B cell (primary cell): ENCODE data around the gene RPAP3.

Source experiments
- EZH2 ChIP-seq: IDR thresholded peaks from 2 replicates; pipeline ENCODE4 v1.6.1; 2012; ENCODE audit warnings: borderline replicate concordance, low read depth, mild to moderate bottlenecking, moderate library complexity, low read length; ENCODE audit not compliant: insufficient read depth, poor library complexity, severe bottlenecking
- TF ChIP-seq, protein P1 (sequence below): fragments of 200-600 bp; IDR thresholded peaks from one replicate; pipeline ENCODE4 v1.8.0; 2022; ENCODE audit warnings: antibody characterized with exemption, mild to moderate bottlenecking

DNA sequence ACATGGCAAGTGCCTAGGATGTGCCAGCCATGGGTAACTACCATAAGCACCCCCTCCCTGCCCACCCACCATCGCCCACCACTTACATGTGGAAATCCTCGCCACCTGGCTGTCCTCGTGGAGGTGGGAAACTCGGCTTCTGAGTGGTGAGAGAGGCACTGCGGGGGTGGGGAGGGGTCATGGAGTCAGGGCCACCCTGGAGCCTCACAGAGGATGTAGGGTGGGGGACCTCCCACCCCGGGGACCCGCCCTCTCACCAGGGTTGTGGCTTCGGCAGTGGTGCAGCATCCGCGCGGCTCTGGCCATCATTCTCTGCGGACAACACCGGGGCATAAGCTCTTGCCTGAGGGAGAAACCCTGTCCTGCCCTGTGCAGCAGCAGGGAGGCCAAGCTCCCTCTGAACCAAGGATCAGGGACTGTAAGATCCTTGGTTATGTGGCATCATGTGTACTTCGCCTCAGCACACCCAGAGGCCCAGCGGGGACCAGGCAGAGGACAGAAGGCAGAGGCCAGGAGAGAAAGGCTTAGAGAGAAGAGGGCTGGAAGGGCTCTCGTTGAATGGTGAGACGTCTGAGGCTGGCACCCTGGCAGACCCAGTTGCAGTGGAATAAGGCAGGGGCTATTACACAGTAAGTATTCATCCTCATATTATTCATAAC is 32.2 kb upstream of the RPAP3 start:
- TF ChIP-seq, protein P1, sequence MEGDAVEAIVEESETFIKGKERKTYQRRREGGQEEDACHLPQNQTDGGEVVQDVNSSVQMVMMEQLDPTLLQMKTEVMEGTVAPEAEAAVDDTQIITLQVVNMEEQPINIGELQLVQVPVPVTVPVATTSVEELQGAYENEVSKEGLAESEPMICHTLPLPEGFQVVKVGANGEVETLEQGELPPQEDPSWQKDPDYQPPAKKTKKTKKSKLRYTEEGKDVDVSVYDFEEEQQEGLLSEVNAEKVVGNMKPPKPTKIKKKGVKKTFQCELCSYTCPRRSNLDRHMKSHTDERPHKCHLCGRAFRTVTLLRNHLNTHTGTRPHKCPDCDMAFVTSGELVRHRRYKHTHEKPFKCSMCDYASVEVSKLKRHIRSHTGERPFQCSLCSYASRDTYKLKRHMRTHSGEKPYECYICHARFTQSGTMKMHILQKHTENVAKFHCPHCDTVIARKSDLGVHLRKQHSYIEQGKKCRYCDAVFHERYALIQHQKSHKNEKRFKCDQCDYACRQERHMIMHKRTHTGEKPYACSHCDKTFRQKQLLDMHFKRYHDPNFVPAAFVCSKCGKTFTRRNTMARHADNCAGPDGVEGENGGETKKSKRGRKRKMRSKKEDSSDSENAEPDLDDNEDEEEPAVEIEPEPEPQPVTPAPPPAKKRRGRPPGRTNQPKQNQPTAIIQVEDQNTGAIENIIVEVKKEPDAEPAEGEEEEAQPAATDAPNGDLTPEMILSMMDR, result no peak
- no peak for TF ChIP-seq EZH2
